SU-DHL-6 (cell line): ENCODE data around the gene EVL.

Experiments used
- H2AFZ ChIP-seq: fragments of 200-600 bp; sonication (generic); 2 replicates; pipeline ENCODE4 v1.6.1; 2014; ENCODE audit warnings: low read depth, mild to moderate bottlenecking, moderate library complexity, mixed read lengths, antibody characterized with exemption, low read length; ENCODE audit not compliant: severe bottlenecking
- H3F3A ChIP-seq: fragments of 200-600 bp; shearing (Covaris generic); 2 replicates; pipeline ENCODE4 v1.6.0; 2016; ENCODE audit warnings: antibody characterized with exemption, mild to moderate bottlenecking; ENCODE audit not compliant: insufficient read depth
- H3K27ac ChIP-seq: fragments of 200-600 bp; sonication (generic); 2 replicates; pipeline ENCODE4 v1.5.1; 2016; ENCODE audit warnings: low read depth, mild to moderate bottlenecking, low read length, moderate library complexity, mixed read lengths
- H3K27me3 ChIP-seq: fragments of 200-600 bp; sonication (generic), shearing (Covaris generic); 2 replicates; pipeline ENCODE4 v1.6.0; 2014; ENCODE audit warnings: mild to moderate bottlenecking, low read length
- H3K36me3 ChIP-seq: fragments of 200-600 bp; sonication (generic); 2 replicates; pipeline ENCODE4 v1.6.1; 2014; ENCODE audit warnings: mild to moderate bottlenecking, low read length, mixed read lengths
- H3K4me2 ChIP-seq: fragments of 300-600, 200-600 bp; shearing (Covaris generic), sonication (generic); 2 replicates; pipeline ENCODE4 v1.6.0; 2014; ENCODE audit warnings: low read length, low read depth, mild to moderate bottlenecking; ENCODE audit not compliant: poor library complexity, severe bottlenecking
- H3K4me3 ChIP-seq: fragments of 200-600 bp; sonication (generic); 2 replicates; pipeline ENCODE4 v1.5.1; 2014; ENCODE audit warnings: antibody characterized with exemption, low read length, mild to moderate bottlenecking, mixed read lengths; ENCODE audit not compliant: insufficient read depth, poor library complexity, severe bottlenecking
- H3K79me2 ChIP-seq: fragments of 200-600 bp; sonication (generic); 2 replicates; pipeline ENCODE4 v1.6.1; 2014; ENCODE audit warnings: mild to moderate bottlenecking, low read length, moderate library complexity; ENCODE audit not compliant: insufficient read depth
- H3K9ac ChIP-seq: fragments of 200-600 bp; sonication (generic); 2 replicates; pipeline ENCODE4 v1.7.0; 2014; ENCODE audit warnings: mild to moderate bottlenecking, low read length
- H3K9me2 ChIP-seq: fragments of 200-600 bp; sonication (generic); replicated peaks from 2 replicates; pipeline ENCODE4 v1.6.1; 2014; ENCODE audit warnings: low read length; ENCODE audit not compliant: insufficient read depth
- H3K9me3 ChIP-seq: fragments of 200-600 bp; sonication (generic); 2 replicates; pipeline ENCODE4 v1.6.1; 2014; ENCODE audit warnings: low read length, mixed read lengths; ENCODE audit not compliant: insufficient read depth
- H4K20me1 ChIP-seq: fragments of 200-600 bp; sonication (generic); 2 replicates; pipeline ENCODE4 v1.6.1; 2014; ENCODE audit warnings: low read depth, mild to moderate bottlenecking, antibody characterized with exemption, low read length, moderate library complexity, mixed read lengths
- CTCF ChIP-seq: fragments of 200-600 bp; sonication (generic); IDR thresholded peaks from one replicate; pipeline ENCODE4 v1.5.1; 2017; ENCODE audit warnings: antibody characterized with exemption, mild to moderate bottlenecking, low read length, moderate library complexity; ENCODE audit not compliant: insufficient read depth, poor library complexity, severe bottlenecking
- EZH2phosphoT487 ChIP-seq: fragments of 200-600 bp; sonication (generic), shearing (Covaris generic); conservative IDR thresholded peaks from 2 replicates; pipeline ENCODE4 v1.6.1; 2018; ENCODE audit warnings: mild to moderate bottlenecking, antibody characterized with exemption, low read length, moderate library complexity, mixed read lengths

Gene EVL

GRCh38 chr14:100069161-100069800 lies 4.1 kb downstream of the EVL start:
- Histone ChIP-seq H3K9ac (peak overlapping the region; percentile 69), H4K20me1 (no peaks in the 10 kb centered on the region), H3K79me2 (peaks cover 69% of the 10 kb centered on the region), H3K9me2 (no peaks in the 10 kb centered on the region), H3K27me3 (no peaks in the 10 kb centered on the region), H2AFZ (no peak overlapping the region), H3K36me3 (peaks cover 3% of the 10 kb centered on the region; the same call in 1 of the 2 replicates), H3K4me2 (peak overlapping the region; percentile 85), H3K9me3 (no peaks in the 10 kb centered on the region), H3K27ac (peak overlapping the region; percentile 95), H3F3A (peaks cover 70% of the 10 kb centered on the region), H3K4me3 (peak overlapping the region; percentile 50)
- TF ChIP-seq EZH2phosphoT487 = no peak
- TF ChIP-seq CTCF = no peak

GRCh38 chr14:100070310-100070709 lies 5.1 kb downstream of the EVL start:
- H2AFZ ChIP-seq = no peak overlapping the region
- H3K4me2 ChIP-seq = peak overlapping the region; percentile 85
- peaks cover 3% of the 10 kb centered on the region; the same call in 1 of the 2 replicates for H3K36me3 ChIP-seq
- TF ChIP-seq CTCF (no peak), EZH2phosphoT487 (no peak)
- H3K4me3 ChIP-seq = no peak overlapping the region
- H4K20me1 ChIP-seq = no peaks in the 10 kb centered on the region
- no peaks in the 10 kb centered on the region for H3K9me3 ChIP-seq
- H3K27me3 ChIP-seq = no peaks in the 10 kb centered on the region
- peaks cover 63% of the 10 kb centered on the region for H3F3A ChIP-seq
- peaks cover 80% of the 10 kb centered on the region for H3K79me2 ChIP-seq
- no peaks in the 10 kb centered on the region for H3K9me2 ChIP-seq
- no peak overlapping the region; the same call in 1 of the 2 replicates for H3K9ac ChIP-seq
- H3K27ac ChIP-seq = peak overlapping the region; percentile 95

- Histone ChIP-seq H2AFZ (no peak overlapping the region), H3K4me2 (peak overlapping the region; percentile 85), H4K20me1 (no peaks in the 10 kb centered on the region), H3K9ac (no peak overlapping the region), H3K27me3 (no peaks in the 10 kb centered on the region), H3K9me3 (no peaks in the 10 kb centered on the region), H3K36me3 (peaks cover 3% of the 10 kb centered on the region; the same call in 1 of the 2 replicates), H3F3A (peaks cover 51% of the 10 kb centered on the region), H3K9me2 (no peaks in the 10 kb centered on the region), H3K79me2 (peaks cover 90% of the 10 kb centered on the region), H3K27ac (peak overlapping the region; percentile 95), H3K4me3 (no peak overlapping the region)
- no peak for TF ChIP-seq CTCF
- no peak for TF ChIP-seq EZH2phosphoT487
These were observed 6.3 kb downstream of the EVL start for GRCh38 chr14:100071545-100071944.
